Stimulated activated CD8-positive, alpha-beta memory T cell treated with anti-CD3 and anti-CD28 coated beads, Interleukin-4, amount 100 ng/mL, for 48 hours (primary cell): ENCODE data around the gene SUV39H1.
"Not testable (repeated sequence)": the region's sequence is repeated elsewhere in the genome, so short reads cannot be mapped to it uniquely, and the experiment has no call there.

Source experiments
- DNase-seq: peaks from one replicate; pipeline ENCODE4 v3.0.0-alpha.2; 2020

SUV39H1 gene, protein sequence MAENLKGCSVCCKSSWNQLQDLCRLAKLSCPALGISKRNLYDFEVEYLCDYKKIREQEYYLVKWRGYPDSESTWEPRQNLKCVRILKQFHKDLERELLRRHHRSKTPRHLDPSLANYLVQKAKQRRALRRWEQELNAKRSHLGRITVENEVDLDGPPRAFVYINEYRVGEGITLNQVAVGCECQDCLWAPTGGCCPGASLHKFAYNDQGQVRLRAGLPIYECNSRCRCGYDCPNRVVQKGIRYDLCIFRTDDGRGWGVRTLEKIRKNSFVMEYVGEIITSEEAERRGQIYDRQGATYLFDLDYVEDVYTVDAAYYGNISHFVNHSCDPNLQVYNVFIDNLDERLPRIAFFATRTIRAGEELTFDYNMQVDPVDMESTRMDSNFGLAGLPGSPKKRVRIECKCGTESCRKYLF

DNA sequence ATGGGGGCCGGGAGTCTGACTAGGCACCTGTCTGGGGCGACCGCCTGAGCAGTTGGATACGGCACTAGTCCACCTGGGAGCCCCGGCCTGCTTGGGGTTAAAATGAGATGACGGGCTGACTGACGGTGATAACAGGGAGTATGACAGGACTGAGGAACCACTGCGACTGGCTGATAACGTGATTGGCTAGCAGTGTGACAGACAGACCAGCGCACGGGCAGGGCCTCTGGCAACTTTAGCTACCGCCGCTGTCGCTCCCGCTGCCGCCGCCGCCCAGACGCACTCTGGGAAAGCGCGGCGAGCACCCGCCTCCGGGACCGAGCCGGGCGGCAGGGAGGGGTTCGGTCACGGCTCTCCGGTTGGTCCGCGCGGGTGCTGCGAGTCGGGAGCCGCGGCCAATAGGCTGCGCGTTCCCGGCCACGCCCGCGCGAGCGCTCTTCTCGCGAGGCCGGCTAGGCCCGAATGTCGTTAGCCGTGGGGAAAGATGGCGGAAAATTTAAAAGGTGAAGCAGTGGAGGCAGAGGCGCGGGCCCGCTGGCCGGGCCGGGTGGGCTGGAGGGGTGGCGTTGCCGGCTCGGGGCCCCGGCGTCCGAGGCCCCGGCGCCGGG, at the start of gene SUV39H1:
SUV39H1 (plus strand) TSS at position 434 of the 608 bp plus-strand sequence; CDS start at position 485, 51 bp downstream.
- DNase-seq, result peak; percentile 83

DNA sequence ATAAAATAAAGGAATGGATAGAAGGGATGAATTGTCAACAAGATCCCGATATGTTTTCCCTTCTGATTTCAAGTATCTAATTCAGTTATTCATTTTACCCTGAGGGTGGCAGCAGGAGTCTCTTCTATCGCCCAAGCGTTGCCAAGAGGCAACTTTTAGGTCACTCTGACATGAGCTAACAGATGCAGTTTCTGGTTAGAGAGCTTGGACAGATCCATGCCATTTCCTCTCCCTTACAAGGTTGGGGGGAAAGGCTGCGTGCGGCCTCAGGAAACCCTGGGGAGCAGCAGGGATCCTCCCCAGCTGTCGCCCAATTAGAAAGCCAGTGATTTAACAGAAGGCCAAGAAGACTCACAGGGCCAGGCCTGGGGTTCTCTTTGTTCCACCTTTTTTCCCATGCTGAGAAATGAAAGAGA, 48.2 kb upstream of the SUV39H1 start:
- peak; percentile 24 for DNase-seq

DNA sequence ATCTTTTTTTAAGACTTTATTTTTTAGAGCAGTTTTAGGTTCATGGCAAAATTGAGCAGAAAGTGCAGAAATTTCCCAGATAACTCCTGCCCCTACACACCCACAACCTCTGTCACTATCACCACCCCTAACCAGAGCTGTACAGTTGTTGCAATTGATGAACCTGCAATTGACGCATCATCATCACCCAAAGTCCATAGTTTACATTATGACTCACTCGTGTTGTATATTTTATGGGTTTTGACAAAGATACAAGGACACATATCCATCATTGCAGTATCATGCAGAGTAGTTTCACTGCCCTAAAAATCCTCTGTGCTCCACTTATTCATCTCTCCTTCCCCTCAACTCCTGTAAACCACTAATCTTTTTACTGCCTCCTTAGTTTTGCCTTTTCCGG, 47.4 kb upstream of the SUV39H1 start:
- DNase-seq, result no peak

DNA sequence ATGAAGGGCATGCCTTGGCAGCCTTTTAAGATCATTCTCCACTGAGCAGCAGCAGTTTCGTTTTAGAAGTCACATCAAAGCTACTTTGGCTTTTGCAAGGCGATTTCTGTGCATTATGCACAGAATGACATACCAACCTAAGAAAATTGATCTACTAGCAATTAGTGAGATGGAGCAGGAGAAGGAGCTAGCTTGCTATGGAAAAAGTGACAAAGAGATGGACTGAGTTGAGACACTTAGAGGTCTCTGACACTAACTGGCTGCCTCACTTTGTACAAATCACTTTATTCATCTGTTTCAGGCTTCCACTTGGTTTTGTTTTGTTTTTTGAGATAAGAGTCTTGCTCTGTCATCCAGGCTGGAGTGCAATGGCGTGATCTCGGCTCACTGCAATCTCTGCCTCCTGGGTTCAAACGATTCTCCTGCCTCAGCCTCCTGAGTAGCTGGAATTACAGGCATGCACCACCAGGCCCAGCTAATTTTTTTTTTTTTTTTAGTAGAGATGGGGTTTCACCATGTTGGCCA, 44.4 kb upstream of the SUV39H1 start:
- DNase-seq, result not testable (repeated sequence)

DNA sequence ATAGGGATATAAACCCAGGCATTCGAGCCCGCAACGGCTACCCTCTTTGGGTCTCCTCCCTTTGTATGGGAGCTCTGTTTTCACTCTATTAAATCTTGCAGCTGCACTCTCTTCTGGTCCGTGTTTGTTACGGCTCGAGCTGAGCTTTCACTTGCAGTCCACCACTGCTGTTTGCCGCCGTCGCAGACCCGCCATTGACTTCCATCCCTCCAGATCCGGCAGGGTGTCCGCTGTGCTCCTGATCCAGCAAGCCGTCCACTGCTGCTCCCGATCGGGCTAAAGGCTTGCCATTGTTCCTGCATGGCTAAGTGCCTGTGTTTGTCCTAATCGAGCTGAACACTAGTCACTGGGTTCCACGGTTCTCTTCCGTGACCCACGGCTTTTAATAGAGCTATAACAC, 41.8 kb upstream of the SUV39H1 start:
- not testable (repeated sequence) for DNase-seq

DNA sequence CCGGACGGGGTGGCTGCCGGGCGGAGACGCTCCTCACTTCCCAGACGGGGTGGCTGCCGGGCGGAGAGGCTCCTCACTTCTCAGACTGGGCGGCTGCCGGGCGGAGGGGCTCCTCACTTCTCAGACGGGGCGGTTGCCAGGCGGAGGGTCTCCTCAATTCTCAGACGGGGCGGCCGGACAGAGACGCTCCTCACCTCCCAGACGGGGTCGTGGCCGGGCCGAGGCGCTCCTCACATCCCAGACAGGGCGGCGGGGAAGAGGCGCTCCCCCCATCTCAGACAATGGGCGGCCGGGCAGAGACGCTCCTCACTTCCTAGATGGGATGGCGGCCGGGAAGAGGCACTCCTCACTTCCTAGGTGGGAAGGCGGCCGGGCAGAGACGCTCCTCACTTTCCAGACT, 36.8 kb upstream of the SUV39H1 start:
- not testable (repeated sequence) for DNase-seq

DNA sequence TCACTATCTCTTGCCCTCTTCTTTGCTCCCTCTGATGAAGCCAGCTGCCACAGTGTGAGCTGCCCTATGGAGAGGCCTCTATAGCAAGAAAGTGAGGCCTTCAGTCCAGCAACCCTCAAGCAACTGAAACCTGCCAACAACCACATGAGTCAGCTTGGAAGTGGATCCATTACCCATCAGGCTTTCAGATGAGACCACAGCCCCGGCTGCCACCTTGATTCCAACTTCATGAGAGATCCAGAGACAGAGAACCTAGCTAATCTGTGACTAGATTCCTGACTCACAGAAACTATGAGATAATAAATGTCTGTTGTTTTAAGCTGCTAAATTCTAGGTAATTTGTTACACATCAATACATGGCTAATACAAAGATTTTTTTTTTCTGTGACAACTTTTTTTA, 33.3 kb upstream of the SUV39H1 start:
- no peak for DNase-seq

DNA sequence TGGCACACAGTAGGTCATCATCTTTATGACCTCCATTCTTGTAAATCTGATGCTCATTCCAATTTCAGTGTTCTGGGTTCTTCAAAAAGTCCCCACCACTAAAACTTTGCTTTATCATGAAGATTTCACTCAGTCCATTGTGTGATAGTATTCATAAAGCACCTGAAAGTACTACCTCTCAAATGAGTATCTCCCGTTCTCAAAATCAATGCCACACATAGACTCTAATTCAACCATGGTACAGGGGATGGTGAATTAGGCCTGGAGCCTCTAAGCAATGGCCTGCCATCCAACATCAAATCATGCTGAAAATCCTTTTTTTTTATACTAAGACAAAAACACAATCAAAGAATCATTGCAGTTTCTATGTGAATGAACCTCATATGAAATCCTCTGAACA, 32.4 kb upstream of the SUV39H1 start:
- DNase-seq, result no peak

DNA sequence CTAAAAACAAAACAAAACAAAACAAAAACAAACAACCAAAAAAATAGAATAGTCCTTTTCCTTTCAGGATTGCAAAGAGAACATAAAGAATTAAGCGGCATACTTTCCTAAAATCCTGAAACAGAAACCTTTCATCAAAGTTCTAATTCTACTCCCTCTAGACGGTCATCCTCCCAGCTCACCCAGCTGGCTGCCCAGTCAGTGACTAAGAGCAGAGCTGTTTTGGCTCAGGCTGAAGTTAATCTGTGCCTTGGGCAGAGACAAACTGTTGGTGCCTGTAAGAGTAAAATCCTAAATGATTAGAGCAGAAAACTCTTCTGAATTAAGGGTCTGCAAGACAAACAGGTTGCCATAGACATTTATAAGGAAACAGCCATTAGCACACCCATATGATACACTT, 30.5 kb upstream of the SUV39H1 start:
- no peak for DNase-seq

DNA sequence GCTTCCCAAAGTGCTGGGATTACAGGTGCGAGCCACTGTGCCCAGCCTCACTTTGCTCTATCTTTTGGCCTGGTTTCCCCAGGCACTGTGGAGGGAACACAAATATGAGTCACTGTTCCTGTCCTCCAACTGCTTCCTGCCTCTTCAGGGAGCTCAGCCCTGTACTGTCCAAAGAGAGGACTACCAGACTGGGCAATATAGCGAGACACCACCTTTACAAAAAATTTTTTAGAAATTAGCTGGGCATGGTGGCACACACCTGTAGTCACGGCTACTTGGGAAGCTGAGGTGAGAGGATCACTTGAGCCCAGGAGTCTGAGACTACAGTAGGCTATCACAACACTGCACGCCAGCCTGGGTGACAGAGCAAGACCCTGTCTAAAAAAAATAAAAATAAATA, 29.9 kb upstream of the SUV39H1 start:
- no peak for DNase-seq

DNA sequence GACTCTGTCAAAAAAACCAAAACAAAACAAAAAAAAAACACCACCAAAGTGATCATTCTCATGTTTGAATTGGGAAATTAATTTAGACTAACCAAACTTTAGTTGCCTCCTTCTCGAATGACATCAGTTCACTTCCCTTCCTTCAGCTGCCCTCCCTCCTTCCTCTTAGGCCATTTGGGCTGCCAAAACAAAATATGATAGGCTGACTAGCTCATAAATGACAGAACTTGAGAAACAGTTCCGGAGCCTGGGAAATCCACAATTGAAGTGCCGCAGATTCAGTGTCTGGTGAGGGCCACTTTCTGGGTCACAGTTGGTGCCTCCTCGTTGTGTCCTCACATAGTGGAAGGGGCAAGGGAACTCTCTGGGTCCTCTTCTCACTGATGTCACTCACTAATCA, 29.0 kb upstream of the SUV39H1 start:
- no peak for DNase-seq

DNA sequence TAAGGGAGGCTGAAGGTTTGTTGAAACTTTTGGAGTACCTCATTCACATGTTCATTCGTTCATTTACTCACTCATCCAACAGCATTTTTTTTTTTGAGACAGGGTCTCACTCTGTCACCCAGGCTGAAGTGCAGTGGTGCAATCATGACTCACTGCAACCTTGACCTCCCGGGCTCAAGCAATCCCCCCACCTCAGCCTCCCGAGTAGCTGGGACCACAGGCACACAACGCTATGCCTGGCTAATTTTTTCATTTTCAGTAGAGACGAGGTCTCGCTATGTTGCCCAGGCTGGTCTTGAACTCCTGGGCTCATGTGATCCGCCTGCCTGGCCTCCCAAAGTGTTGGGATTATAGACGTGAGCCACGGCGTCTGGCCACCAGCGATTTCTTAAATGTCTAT, 28.3 kb upstream of the SUV39H1 start:
- DNase-seq, result not testable (repeated sequence)

DNA sequence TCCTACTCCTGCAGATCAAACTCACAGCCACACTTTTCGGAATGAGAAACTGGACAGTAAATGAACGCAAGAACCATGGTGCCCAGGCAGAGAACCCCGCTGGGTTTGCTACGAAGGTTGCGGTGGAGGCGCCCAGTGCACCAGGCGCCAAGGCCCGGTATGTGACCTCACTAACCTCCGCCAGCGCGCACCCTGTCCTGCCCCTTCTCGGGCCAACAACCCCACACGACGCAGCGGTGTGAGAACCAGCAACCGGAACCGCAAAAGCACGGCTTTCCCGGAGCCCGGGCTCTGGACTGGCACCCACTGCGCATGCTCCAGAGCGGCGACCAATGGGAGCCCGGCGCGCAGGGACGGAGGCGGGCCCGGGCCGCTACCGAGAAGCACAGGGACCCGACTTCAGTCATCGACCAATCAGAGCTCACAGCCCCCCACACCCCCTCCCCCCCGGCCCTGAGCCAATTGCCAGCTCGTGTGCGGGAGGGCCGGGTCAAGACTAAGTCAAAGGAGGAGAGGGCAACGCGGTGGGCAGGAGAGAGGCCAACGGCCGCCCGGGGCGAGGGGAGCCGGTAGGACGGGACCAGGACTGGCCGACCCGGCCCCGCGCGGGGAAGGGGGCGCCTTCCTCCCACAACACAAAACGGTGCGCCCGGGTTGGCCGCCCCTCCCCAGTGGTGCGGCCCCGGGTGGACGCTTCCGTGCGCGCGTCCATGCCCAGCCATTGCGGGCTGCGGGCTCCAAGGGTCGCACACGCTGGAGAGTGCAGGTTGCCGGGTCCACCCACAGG, 20.2 kb upstream of the SUV39H1 start:
- DNase-seq, result peak; percentile 89

DNA sequence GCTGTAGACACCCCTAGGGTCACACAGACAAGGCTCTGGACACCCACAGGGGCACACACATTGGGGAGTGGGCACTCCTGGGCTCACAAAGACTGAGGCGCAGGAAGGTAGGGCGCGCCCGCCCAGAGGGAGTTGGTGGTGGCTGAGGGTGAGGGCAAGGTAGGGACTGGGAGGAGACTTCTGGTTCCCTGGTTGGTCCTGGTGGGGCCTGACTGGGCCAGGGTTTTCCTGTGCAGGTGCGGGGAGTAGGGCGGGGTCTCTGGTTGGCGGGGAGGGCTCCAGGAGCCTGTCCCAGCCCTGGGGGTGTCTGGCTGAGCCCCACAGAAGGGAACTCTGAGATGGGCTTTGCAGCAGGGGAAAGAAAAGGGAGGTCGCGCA, 19.7 kb upstream of the SUV39H1 start:
- DNase-seq, result peak; percentile 24

DNA sequence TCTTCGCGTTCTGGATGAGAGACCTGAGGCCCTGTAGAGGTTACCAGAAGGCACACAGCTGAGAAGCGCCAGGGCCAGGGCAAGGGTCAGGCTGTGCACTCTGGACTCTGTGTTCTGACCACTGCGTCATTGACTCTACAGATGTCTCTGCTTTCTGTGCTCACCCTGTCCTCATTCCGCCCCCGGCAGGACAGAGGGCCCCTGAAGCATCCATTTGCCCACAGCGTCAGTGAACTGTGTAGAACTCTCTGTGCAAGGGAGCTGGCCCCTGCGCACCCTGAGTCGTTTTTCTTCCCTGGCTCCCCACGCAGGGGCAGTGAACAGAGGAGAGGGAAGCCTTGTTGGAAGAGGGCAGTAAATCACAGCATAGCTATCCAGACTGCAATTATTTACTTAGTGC, 19.0 kb upstream of the SUV39H1 start:
- DNase-seq, result no peak

DNA sequence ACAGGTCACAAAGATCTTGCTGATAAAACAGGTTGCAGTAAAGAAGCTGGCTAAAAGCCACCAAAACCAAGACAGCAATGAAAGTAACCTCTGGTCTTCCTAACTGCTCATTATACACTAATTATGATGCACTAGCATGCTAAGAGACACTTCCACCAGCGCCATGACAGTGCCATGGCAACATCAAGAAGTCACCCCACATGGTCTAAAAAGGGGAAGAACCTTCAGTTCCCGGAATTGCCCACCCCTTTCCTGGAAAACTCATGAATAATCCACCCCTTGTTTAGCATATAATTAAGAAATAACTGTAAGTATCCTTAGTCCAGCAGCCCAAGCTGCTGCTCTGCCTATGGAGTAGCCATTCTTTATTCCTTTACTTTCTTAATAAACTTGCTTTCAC, 16.1 kb upstream of the SUV39H1 start:
- DNase-seq, result peak; percentile 57

DNA sequence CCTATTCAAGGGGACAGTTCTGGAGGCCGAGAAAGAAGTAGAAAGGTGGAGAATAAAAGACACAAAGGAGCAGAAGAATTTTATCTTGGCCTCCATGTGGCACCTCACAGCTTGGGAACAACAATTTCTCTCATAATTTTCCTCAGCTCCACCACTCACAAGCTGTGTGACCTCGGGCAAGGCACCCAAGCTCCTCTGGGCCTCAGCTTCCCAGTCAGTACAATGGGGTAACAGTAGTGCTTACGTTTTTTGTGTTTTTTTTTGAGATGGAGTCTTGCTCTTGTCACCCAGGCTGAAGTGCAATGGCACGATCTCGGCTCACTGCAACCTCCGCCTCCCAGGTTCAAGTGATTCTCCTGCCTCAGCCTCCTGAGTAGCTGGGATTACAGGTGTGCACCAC, 15.6 kb upstream of the SUV39H1 start:
- DNase-seq, result not testable (repeated sequence)

DNA sequence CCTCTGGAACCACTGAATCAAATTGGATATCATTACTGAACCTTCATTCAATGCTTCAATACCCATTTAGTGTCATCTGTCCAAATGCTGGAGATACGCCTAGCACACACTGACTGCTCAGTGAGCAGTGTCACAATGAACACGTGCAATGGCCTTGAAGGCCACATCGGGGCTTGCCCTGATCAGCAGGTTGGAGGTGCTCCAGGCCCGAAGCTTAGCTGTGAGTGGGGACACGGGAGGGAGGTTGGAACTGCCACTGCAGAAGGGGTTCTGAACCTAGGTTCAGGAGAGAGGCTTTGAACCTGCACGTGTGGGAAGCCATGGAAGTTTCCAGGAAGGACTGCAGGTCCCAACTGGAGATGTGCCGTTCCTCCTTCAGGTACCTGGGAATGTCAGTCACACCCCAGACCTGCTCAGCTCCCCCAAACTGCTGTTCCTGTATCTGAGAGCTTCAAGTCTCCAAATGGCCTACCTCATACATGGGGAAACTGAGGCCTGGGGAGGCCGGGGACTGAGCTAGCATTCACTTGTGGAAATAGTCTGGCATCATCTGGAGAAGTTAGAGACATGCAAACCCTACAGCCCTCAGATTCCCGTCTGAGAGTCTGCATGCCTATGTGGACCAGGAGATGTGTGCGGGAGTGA, 14.9 kb upstream of the SUV39H1 start:
- no peak for DNase-seq

DNA sequence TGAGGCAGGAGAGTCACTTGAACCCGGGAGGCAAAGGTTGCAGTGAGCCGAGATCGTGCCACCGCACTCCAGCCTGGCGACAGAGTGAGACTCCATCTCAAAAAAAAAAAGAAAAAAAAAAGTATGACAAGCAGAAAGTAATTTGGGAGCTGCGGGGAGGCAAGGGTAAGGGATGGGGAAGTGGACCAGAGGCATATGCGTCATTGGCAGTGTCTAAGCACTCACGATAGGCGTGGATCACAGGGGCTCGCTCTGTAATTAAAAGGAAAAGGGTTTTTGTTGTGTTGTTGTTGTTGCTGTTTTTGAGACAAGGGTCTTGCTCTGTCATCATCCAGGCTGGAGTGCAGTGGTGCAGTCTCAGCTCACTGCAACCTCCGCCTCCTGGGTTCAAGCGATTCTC, 13.7 kb upstream of the SUV39H1 start:
- not testable (repeated sequence) for DNase-seq

DNA sequence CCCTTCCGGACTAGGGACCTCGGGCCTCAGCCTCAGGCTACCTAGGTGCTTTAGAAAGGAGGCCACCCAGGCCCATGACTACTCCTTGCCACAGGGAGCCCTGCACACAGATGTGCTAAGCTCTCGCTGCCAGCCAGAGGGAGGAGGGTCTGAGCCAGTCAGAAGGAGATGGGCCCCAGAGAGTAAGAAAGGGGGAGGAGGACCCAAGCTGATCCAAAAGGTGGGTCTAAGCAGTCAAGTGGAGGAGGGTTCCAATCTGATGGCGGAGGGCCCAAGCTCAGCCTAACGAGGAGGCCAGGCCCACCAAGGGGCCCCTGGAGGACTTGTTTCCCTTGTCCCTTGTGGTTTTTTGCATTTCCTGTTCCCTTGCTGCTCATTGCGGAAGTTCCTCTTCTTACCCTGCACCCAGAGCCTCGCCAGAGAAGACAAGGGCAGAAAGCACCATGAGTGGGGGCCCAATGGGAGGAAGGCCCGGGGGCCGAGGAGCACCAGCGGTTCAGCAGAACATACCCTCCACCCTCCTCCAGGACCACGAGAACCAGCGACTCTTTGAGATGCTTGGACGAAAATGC, 13.0 kb upstream of the SUV39H1 start, which contains the start of gene WAS:
WAS (plus strand) TSS at position 389 of the 572 bp plus-strand sequence; CDS start at position 444, 55 bp downstream.
- DNase-seq, result peak; percentile 57

DNA sequence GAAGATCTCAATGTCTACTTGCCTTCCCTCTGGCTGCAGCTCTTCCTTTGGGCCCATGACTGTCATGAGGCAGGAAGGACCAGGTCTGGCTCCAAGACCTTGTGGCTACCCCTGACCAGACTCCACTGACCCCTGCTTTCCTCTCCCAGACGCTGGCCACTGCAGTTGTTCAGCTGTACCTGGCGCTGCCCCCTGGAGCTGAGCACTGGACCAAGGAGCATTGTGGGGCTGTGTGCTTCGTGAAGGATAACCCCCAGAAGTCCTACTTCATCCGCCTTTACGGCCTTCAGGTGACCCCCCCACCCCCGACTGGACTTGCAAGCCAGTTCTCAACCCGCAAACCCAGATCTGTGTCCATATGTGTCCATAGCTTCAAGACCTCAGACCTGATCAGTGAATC, 12.4 kb upstream of the SUV39H1 start:
- no peak for DNase-seq

DNA sequence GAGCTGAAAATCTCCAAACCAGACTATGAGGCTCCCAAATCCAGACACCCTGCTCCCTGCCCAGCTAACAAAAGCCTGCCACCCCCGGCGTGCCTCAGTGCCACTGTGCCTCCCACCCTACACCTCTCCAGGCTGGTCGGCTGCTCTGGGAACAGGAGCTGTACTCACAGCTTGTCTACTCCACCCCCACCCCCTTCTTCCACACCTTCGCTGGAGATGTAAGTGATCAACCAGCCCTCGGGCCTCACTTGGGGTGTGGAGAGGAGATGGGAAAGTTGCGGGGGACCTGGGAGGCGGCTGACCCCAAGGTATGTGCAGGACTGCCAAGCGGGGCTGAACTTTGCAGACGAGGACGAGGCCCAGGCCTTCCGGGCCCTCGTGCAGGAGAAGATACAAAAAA, 11.1 kb upstream of the SUV39H1 start:
- no peak for DNase-seq
